IPS-15b (cell line): ENCODE data around the gene BCAP31.
A peak's percentile ranks its signal among the peaks of the same experiment; 100 is the strongest.
"Not testable (repeated sequence)": the region's sequence is repeated elsewhere in the genome, so short reads cannot be mapped to it uniquely, and the experiment has no call there.

Experiments used
- H3K27me3 ChIP-seq: one replicate; pipeline ENCODE4 v1.6.1; 2013; ENCODE audit warnings: low read length; ENCODE audit not compliant: control insufficient read depth, insufficient read depth
- H3K36me3 ChIP-seq: one replicate; pipeline ENCODE4 v1.6.1; 2013; ENCODE audit warnings: low read length; ENCODE audit not compliant: control insufficient read depth, insufficient read depth
- H3K4me1 ChIP-seq: one replicate; pipeline ENCODE4 v1.6.1; 2013; ENCODE audit warnings: mild to moderate bottlenecking, low read length; ENCODE audit not compliant: control insufficient read depth, insufficient read depth
- H3K4me3 ChIP-seq: one replicate; pipeline ENCODE4 v1.5.1; 2013; ENCODE audit warnings: low read depth, low read length
- H3K9ac ChIP-seq: one replicate; pipeline ENCODE4 v1.6.1; 2013; ENCODE audit warnings: low read depth, mild to moderate bottlenecking, low read length
- H3K9me3 ChIP-seq: one replicate; pipeline ENCODE4 v1.6.1; 2013; ENCODE audit warnings: mild to moderate bottlenecking, low read length; ENCODE audit not compliant: control insufficient read depth, insufficient read depth

The BCAP31 gene

DNA sequence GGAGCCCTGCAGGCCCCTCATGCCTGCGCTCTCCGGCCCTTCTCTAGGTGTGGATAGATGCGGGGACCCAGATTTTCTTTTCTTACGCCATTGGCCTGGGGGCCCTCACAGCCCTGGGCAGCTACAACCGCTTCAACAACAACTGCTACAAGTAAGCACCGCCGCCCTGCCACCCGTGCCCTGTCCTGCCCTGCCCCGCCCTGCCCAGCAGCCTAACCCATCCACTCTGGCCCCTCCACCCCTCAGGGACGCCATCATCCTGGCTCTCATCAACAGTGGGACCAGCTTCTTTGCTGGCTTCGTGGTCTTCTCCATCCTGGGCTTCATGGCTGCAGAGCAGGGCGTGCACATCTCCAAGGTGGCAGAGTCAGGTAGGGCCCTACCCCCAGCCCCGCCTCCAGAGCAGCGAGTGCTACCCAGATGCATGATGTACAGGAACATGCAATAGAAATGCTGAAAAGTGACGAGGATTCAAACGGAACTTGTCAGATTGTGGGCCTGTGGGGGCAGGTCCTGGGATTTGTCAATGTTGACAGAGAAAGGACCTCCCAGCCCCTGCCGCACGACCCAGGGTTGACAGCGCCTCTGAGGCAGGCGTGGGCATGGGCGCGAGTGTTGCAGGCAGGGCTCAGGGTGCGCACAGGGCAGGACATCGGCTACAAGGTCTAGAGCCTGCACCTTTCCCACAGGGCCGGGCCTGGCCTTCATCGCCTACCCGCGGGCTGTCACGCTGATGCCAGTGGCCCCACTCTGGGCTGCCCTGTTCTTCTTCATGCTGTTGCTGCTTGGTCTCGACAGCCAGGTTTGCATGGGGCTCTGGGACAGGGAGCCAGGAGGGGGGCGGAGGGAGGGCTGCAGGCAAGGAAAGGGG is 30.7 kb downstream of the BCAP31 start:
- Histone ChIP-seq H3K27me3 (no peaks in the 10 kb centered on the region), H3K4me1 (no peaks in the 10 kb centered on the region), H3K4me3 (no peak overlapping the region), H3K36me3 (peaks cover 29% of the 10 kb centered on the region), H3K9me3 (no peaks in the 10 kb centered on the region), H3K9ac (no peak overlapping the region)

DNA sequence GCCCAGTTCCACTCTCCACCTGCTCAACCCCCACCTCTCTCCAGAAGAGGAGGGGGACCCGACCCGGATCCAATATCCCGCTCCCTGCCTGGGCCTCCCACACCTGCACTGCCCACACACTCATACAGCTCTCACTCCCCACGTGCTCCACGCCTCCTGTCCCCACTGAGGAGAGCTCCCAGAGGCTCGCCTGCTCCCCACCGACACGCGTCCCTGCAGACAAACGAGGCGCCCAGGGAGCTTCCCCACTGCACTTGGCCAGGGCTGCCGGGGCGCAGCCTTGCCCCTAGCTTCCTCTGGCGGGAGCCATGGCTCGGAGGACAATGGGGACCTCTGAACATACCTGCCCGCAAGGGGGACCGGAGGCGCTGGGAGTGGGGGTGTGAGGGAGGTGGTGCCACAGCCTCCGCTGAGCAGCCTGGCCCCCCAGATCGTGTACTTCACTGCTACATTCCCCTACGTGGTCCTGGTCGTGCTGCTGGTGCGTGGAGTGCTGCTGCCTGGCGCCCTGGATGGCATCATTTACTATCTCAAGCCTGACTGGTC is 31.5 kb downstream of the BCAP31 start:
- H3K4me1 ChIP-seq, result no peaks in the 10 kb centered on the region
- H3K9me3 ChIP-seq, result no peaks in the 10 kb centered on the region
- no peak overlapping the region for H3K4me3 ChIP-seq
- H3K9ac ChIP-seq, result no peak overlapping the region
- no peaks in the 10 kb centered on the region for H3K27me3 ChIP-seq
- peaks cover 29% of the 10 kb centered on the region for H3K36me3 ChIP-seq

DNA sequence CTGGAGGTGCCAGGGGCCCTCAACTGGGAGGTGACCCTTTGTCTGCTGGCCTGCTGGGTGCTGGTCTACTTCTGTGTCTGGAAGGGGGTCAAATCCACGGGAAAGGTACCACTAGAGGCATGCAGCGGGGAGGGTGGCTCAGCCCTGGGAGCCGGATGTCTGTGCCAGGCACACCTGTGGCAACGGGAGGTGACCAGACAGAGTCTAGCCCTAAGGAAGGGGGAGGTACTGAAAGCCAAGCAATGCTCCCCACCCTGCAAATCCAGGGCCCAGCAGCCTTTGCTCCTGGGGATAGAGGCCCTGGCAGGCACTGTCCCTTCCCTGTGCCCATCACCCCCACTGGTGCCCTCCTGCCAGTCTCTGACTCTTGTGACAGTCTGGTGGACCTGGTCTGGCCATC is 32.2 kb downstream of the BCAP31 start:
- H3K4me1 ChIP-seq, result no peaks in the 10 kb centered on the region
- no peaks in the 10 kb centered on the region for H3K9me3 ChIP-seq
- H3K9ac ChIP-seq, result no peak overlapping the region
- H3K4me3 ChIP-seq, result no peak overlapping the region
- H3K36me3 ChIP-seq, result peaks cover 29% of the 10 kb centered on the region
- no peaks in the 10 kb centered on the region for H3K27me3 ChIP-seq

DNA sequence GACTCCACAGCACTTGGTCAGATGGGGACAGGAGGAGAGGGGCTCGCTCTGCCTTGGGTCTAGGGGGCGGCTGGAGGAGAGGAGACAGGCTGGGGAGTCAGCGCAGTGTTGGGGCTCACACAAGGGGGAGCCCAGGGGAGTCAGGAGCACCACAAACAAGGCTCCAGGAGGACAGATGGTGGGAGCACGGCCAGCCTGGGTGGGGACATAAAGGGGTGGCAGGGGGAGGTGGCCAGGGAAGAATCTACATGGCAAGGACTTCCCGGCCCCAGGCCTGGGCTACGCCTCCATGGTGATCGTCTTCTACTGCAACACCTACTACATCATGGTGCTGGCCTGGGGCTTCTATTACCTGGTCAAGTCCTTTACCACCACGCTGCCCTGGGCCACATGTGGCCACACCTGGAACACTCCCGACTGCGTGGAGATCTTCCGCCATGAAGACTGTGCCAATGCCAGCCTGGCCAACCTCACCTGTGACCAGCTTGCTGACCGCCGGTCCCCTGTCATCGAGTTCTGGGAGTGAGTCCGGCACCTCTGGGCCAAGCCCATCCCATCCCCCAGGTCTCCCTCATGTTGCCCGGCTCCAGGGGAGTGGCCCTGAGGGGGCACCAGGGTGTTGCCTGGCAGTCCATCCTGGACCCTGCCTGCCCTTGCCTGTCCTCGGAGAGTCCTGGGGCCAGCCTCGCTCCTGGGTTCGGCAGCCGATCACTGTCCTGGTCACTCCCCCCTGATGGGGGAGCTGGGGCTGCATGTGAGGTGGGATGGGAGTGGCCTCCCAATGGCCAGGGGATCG is 33.0 kb downstream of the BCAP31 start:
- H3K4me1 ChIP-seq, H3K27me3 ChIP-seq, H3K4me3 ChIP-seq, H3K9me3 ChIP-seq, H3K9ac ChIP-seq: not testable (repeated sequence)
- peaks cover 29% of the 10 kb centered on the region for H3K36me3 ChIP-seq

DNA sequence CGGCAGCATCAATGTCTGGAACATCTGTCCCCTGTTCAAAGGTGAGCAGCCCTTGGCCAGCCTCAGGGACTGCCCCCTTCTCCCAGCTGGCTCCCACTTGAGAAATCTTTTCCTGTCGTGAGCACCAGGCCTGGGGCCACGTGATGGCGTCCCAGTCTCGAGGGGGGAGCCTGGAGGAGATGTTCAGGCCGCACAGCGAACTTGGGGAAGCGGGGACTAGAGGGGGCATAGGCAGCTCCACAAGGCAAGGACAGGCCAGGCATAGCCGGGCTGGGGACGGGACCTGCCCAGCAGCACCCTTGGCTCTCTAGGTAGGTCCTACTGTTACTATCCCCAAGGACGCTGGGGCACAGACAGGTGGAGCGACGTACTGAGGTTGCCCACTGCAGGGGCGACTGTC is 33.7 kb downstream of the BCAP31 start:
- H3K27me3 ChIP-seq, result no peaks in the 10 kb centered on the region
- no peaks in the 10 kb centered on the region for H3K9me3 ChIP-seq
- H3K36me3 ChIP-seq, result peaks cover 29% of the 10 kb centered on the region
- no peak overlapping the region for H3K4me3 ChIP-seq
- H3K9ac ChIP-seq, result no peak overlapping the region
- H3K4me1 ChIP-seq, result no peaks in the 10 kb centered on the region

DNA sequence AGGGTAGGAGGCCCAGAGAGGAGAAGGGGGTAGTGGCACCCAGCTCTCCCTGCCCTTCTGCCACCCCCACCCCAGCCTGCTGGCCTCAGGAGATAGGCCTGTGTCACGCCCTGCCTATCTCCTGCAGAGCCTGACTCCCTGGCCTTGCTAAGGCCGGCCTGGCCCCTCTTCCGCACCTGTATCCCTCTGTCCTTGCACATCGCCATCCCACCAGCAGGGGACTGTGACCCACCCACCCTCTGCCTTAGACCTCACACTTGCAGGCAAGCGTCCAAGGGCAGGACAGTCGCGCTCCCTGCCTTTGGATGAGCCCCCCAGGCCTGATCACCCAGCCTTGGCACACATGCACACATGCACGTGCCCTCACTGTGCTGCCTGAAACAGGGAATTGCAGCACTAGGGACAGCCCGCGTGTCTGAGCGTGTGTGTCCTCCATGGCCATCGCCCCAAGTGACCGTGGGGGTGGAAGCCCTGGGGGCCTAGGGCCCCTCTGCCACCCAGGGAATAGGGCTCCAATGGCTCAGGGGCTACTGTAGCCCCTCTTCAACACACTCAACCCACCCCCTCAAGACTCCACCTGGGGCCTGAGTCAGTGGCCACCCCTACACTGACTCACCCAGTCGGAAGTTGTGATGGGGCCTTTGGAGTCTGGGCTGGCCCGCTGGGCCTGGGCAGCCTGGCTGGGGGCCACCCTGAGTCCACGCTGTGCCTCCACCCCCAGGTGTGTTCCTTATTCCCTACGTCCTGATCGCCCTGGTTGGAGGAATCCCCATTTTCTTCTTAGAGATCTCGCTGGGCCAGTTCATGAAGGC is 34.3 kb downstream of the BCAP31 start:
- peaks cover 26% of the 10 kb centered on the region for H3K36me3 ChIP-seq
- H3K9ac ChIP-seq, result peak overlapping the region; percentile 24
- no peaks in the 10 kb centered on the region for H3K27me3 ChIP-seq
- H3K4me1 ChIP-seq, result no peaks in the 10 kb centered on the region
- no peaks in the 10 kb centered on the region for H3K9me3 ChIP-seq
- H3K4me3 ChIP-seq, result peak overlapping the region; percentile 49

DNA sequence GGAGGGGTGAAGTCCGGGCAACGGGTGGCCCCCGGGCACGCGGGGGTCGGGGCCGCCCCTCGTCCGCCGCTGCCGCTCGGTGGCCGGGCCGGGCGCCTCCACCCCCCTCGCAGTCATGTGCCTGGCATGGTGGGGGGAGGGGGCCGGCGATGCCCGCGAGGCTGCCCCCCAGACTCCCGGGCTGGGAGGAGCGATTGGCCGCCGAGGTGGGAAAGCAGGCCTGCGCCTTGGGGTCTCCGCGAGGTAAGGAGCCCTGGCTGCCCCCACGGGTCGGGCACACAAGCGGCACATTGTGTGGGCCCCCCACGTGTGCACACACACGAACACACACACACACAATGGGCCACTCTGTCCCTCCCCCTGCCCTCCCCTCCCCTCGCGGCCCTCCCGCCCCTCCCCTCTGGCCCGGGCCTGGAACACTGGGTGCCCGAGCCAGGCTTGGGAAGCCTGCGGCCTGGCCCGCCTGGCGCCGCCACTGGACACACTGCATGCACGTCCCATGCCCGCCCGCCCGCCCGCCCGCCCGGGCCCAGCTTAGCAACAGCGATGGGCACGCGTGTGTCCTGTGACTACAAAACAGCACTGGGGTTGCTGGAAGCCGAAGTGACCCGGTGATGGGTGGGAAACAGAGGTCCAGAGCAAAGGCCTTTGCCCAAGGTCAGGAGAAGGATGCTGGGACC is 35.1 kb downstream of the BCAP31 start:
- Histone ChIP-seq H3K9me3 (no peaks in the 10 kb centered on the region), H3K4me3 (peak overlapping the region; percentile 49), H3K27me3 (no peaks in the 10 kb centered on the region)

DNA sequence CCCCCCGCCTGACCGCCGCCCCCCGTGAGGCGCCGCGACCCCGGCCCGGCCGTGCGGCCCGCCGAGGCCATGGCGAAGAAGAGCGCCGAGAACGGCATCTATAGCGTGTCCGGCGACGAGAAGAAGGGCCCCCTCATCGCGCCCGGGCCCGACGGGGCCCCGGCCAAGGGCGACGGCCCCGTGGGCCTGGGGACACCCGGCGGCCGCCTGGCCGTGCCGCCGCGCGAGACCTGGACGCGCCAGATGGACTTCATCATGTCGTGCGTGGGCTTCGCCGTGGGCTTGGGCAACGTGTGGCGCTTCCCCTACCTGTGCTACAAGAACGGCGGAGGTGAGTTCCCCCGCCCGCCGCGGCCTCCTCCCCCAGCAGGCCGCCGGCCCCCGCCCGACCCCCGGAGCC is 35.7 kb downstream of the BCAP31 start:
- Histone ChIP-seq H3K4me3 (peak overlapping the region; percentile 39), H3K9me3 (no peaks in the 10 kb centered on the region), H3K9ac (no peak overlapping the region), H3K27me3 (no peaks in the 10 kb centered on the region), H3K4me1 (no peaks in the 10 kb centered on the region), H3K36me3 (peaks cover 21% of the 10 kb centered on the region)

More for the DNA sequence above, 35.1 kb downstream of the BCAP31 start:
- no peak overlapping the region for H3K9ac ChIP-seq
- peaks cover 23% of the 10 kb centered on the region for H3K36me3 ChIP-seq
- H3K4me1 ChIP-seq, result no peaks in the 10 kb centered on the region

DNA sequence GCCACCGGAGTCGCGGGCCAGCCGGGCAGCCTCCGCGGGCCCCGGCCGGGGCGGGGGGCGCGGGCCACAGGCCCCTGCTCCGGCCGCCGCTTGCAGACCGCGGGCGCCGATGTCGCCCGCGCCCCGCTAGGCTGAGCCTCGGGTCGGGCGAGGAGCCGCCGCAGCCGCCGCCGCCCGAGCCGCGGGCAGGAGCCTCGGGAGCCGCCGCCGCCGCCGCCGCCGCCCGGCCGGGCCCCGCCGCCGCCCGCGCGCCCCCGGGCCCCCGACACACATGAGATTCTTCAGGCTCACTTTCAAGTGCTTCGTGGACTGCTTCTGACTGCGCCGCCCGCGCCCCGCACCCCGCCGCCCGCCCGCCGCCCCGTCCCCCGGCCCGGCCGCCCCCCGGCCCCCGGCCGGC is 36.1 kb downstream of the BCAP31 start:
- Histone ChIP-seq H3K4me1 (no peaks in the 10 kb centered on the region), H3K9me3 (no peaks in the 10 kb centered on the region), H3K27me3 (no peaks in the 10 kb centered on the region), H3K9ac (no peak overlapping the region), H3K4me3 (no peak overlapping the region), H3K36me3 (peaks cover 18% of the 10 kb centered on the region)

DNA sequence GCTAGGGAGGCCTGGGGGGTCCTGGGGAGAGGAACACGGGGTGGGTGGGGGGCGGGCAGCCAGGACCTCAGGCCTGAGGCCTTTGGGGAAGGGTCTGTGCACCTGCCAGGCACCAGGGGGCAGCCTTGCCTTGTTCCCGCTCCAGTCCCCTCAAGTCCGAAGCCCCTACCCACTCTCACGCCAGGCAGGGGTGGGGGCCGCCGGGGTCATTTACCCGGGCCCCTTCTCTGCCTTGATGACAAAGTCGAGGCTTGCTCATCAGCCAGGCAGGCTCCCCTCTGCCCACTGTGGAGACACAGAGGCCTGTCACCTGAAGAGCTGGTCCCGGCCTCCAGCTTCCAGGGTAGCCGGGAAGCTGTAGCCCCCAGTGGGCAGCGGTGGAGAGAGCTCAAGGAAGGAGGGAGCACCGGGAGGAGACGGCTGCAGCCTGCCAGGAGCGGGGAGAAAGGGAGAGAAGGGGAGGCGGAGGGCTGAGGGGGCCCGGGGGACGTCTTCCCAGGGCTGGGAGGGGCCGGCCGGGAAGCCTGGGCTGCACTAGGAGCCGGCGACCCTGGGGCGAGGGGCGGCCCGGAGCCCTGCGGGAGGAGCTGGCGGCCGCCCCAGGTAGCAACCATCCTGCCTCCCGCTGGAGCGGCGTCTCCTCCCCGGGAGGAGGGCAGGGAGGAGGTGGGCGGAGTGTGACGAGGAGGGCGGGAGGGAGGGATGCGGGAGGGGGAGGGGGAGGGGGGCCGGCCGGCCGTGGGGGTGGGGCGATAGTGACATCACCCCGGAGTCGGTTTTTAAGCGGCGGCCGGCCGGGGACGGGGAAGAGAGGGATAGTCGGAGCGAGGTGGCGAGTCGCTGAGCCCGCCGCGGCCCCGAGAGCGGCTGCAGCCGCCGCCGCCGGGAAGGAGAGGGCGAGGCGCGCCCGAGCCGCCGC is 36.8 kb downstream of the BCAP31 start, which contains the start of gene SLC6A8:
Gene SLC6A8, plus strand, starts transcription at position 806 of the 919 bp plus-strand sequence. CDS start 649 bp downstream, outside the sequence.
- no peak within 1 kb of the TSS for H3K9ac ChIP-seq
- H3K36me3 ChIP-seq, result peaks cover 11% of the 10 kb centered on the region
- H3K9me3 ChIP-seq, result no peaks in the 10 kb centered on the region
- peak within 1 kb of the TSS; percentile 43 for H3K4me3 ChIP-seq
- H3K4me1 ChIP-seq, result no peaks in the 10 kb centered on the region
- H3K27me3 ChIP-seq, result no peaks in the 10 kb centered on the region
